IPS DF 19.7 (cell line): ENCODE results near the gene PTPN12.
"Not testable (repeated sequence)": the region's sequence is repeated elsewhere in the genome, so short reads cannot be mapped to it uniquely, and the experiment has no call there.

Source experiments
- DNase-seq: peaks from one replicate; pipeline ENCODE4 v3.0.0-alpha.2; 2013; ENCODE audit warnings: low read depth, low spot score

PTPN12 gene

GRCh38 chr7:77537136-77537777, at the start of gene PTPN12:
Gene PTPN12 (plus strand): TSS chr7:77537295. CDS start chr7:77537547, 252 bp downstream.
- no peak for DNase-seq

- no peak for DNase-seq
These were observed 48.1 kb upstream of the PTPN12 start for GRCh38 chr7:77488986-77489385.

GRCh38 chr7:77497079-77497478, 40.0 kb upstream of the PTPN12 start:
- no peak for DNase-seq

- no peak for DNase-seq
These were observed 38.3 kb upstream of the PTPN12 start for GRCh38 chr7:77498659-77499379.

- DNase-seq = no peak
These were observed 35.9 kb upstream of the PTPN12 start for GRCh38 chr7:77501192-77501515.

GRCh38 chr7:77504951-77505350, 32.1 kb upstream of the PTPN12 start:
- DNase-seq = no peak

GRCh38 chr7:77506899-77507298, 30.2 kb upstream of the PTPN12 start:
- DNase-seq = no peak

- DNase-seq = not testable (repeated sequence)
These were observed 24.0 kb upstream of the PTPN12 start for GRCh38 chr7:77513002-77513670.

GRCh38 chr7:77516085-77516484, 21.0 kb upstream of the PTPN12 start:
- no peak for DNase-seq

- DNase-seq = no peak
These were observed 16.8 kb upstream of the PTPN12 start for GRCh38 chr7:77520261-77520660.

GRCh38 chr7:77521537-77521936, 15.6 kb upstream of the PTPN12 start:
- DNase-seq = not testable (repeated sequence)

- DNase-seq = no peak
These were observed 12.4 kb upstream of the PTPN12 start for GRCh38 chr7:77524731-77525130.

- DNase-seq = no peak
These were observed 11.9 kb upstream of the PTPN12 start for GRCh38 chr7:77525231-77525630.

- no peak for DNase-seq
These were observed 8.7 kb upstream of the PTPN12 start for GRCh38 chr7:77528368-77528767.

- DNase-seq = no peak
These were observed 7.8 kb upstream of the PTPN12 start for GRCh38 chr7:77529279-77529678.

- DNase-seq = no peak
These were observed 6.1 kb upstream of the PTPN12 start for GRCh38 chr7:77531038-77531437.

GRCh38 chr7:77532247-77532646, 4.8 kb upstream of the PTPN12 start:
- DNase-seq = no peak

- DNase-seq = not testable (repeated sequence)
These were observed 4.4 kb upstream of the PTPN12 start for GRCh38 chr7:77532732-77533131.

- not testable (repeated sequence) for DNase-seq
These were observed 3.0 kb upstream of the PTPN12 start for GRCh38 chr7:77534046-77534445.

GRCh38 chr7:77536017-77536412, 1.1 kb upstream of the PTPN12 start:
- no peak for DNase-seq

GRCh38 chr7:77536413-77537135, 521 bp upstream of the PTPN12 start:
- peak; percentile 78 for DNase-seq

- DNase-seq = no peak
These were observed 734 bp downstream of the PTPN12 start for GRCh38 chr7:77537778-77538280.
